ENCODE data around the gene RIMS3. TPM values are rescaled to one million over a fixed set of nuclear protein-coding genes. Genes with fewer than 3 reads are reported as not detected.

Gene RIMS3
- total RNA-seq, 1 experiment from 2014 or later = 13.7 TPM

DNA sequence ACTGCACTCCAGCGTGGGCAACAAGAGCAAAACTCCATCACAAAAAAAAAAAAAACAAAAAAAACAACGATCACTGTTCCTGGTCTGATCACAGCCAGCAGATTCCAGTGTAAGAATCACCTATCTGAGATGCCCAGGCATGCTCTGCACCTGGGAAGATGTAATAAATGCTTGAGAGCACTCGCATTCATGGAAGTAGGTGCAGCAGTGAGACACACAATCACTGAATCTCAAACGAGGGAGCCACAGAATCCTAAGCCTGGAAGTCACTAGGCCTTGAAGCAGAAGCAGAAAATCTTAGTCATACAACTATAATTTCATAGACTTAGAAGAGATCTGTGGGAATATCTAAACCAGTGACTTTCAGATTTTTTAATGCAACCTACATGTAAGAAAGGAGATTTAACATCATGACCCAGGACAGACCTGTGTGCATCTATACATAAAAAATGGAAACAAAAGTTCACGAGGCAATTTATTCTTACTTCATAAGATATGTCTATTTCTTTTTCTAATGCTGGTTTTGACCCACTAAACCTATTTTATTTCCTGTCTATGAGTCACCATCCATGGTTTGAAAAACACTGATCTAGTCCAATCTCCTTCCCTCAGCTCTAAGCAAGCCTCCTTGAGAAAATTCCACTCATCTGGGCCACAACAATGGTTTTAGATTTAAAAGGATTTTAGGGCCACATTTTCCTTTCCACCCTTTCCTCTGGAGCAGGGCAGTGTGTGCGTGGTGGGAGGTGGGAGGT, 30.4 kb downstream of the RIMS3 start:
- Histone ChIP-seq H2BK20ac (ENCODE audit: low read depth, low read length, poor library complexity, severe bottlenecking) (no peak overlapping the region), H3K27ac (ENCODE audit: insufficient read length, low read depth, low read length) (no peak overlapping the region), H3K79me1 (ENCODE audit: insufficient read depth, low read depth, low read length, poor library complexity, severe bottlenecking) (no peaks in the 10 kb centered on the region), H2BK15ac (ENCODE audit: low read depth, low read length) (no peak overlapping the region), H4K91ac (ENCODE audit: insufficient read length, low read depth, low read length) (no peak overlapping the region), H4K8ac (replicated peaks; ENCODE audit: insufficient read length, low read depth, low read length) (no peak overlapping the region), H2BK5ac (ENCODE audit: insufficient read length, low read length) (no peak overlapping the region), H3K4ac (ENCODE audit: low read depth, low read length) (no peak overlapping the region), H3K9me3 (ENCODE audit: control insufficient read depth, low read depth, low read length) (no peaks in the 10 kb centered on the region), H3K4me1 (ENCODE audit: insufficient read depth, low read length) (no peaks in the 10 kb centered on the region), H3K4me2 (ENCODE audit: insufficient read depth, insufficient read length, low read length) (no peak overlapping the region), H2BK120ac (ENCODE audit: low read depth, low read length, poor library complexity, severe bottlenecking) (no peak overlapping the region), H2AFZ (ENCODE audit: low read length) (no peak overlapping the region), H3K79me2 (ENCODE audit: insufficient read depth, low read length) (no peaks in the 10 kb centered on the region), H3K18ac (ENCODE audit: insufficient read length, low read depth, low read length) (no peak overlapping the region), H3K27me3 (ENCODE audit: insufficient read depth, low read length) (no peaks in the 10 kb centered on the region), H3T11ph (ENCODE audit: low read length) (no peak overlapping the region), H4K20me1 (ENCODE audit: control insufficient read depth, insufficient read depth, insufficient read length) (no peaks in the 10 kb centered on the region), H3K23ac (ENCODE audit: insufficient read length, low read depth, low read length) (no peak overlapping the region), H3K9ac (ENCODE audit: extremely low read depth, insufficient read length, low read length) (no peak overlapping the region), H2AK5ac (ENCODE audit: insufficient read length, low read length) (no peak overlapping the region), H4K5ac (ENCODE audit: insufficient read length, low read depth, low read length) (no peak overlapping the region), H3K56ac (ENCODE audit: insufficient read length, low read depth, low read length) (no peak overlapping the region), H3K14ac (ENCODE audit: insufficient read depth, low read length) (no peak overlapping the region), H2BK12ac (ENCODE audit: insufficient read length, low read depth, low read length) (no peak overlapping the region), H3K23me2 (ENCODE audit: insufficient read length, low read depth, low read length, poor library complexity, severe bottlenecking) (no peaks in the 10 kb centered on the region)
- H3K27ac Mint-ChIP-seq = no peak overlapping the region
- no peaks in the 10 kb centered on the region for H3K27me3 Mint-ChIP-seq (ENCODE audit: low read depth)
- 0 out of 4 replicates have a peak, but pooled peaks cover 0 to 2% of the 10 kb centered on the region in 2 experiments for H3K4me1 Mint-ChIP-seq
- TF ChIP-seq CTCF (conservative IDR thresholded peaks at IDR 0.05) = no peak
- no peak for DNase-seq
- H3K4me3 Mint-ChIP-seq = no peak overlapping the region
- no CpG with 5 or more reads among the region's 6 CpGs for WGBS (ENCODE audit: extremely low coverage, insufficient read length, low lambda C conversion rate)
- H3K9me3 Mint-ChIP-seq = no peaks in the 10 kb centered on the region
- H3K36me3 Mint-ChIP-seq (ENCODE audit: insufficient read depth in 1 of 3, low read depth in 3 of 3) = peaks cover 2 to 5% (median 2%) of the 10 kb centered on the region in 3 experiments; a peak in 3 of 7 replicates
